Prostate gland (tissue), 2 donors: ENCODE measurements around the gene KCTD20.

Experiments
- POLR2A ChIP-seq: fragments of 450-650 bp; IDR thresholded peaks from one replicate; pipeline ENCODE4 v1.6.1; 2016; ENCODE audit warnings: antibody characterized with exemption, mild to moderate bottlenecking
- POLR2AphosphoS5 ChIP-seq: sonication (generic); formaldehyde crosslinking; IDR thresholded peaks from one replicate; pipeline ENCODE4 v1.6.1; 2017; ENCODE audit warnings: antibody characterized with exemption
- TF ChIP-seq, protein P1 (sequence below), 4 experiments: fragments of 200-600 bp in 2 of 4; fragments of 450-650 bp in 2 of 4; sonication (generic) in 2 of 4; IDR thresholded peaks; 1 replicate in 3 of 4; 2 replicates in 1 of 4; pipeline ENCODE4 v1.5.1; 2016 to 2019; ENCODE audit warnings: antibody characterized with exemption in 4 of 4, mild to moderate bottlenecking in 2 of 4, moderate library complexity in 2 of 4

DNA sequence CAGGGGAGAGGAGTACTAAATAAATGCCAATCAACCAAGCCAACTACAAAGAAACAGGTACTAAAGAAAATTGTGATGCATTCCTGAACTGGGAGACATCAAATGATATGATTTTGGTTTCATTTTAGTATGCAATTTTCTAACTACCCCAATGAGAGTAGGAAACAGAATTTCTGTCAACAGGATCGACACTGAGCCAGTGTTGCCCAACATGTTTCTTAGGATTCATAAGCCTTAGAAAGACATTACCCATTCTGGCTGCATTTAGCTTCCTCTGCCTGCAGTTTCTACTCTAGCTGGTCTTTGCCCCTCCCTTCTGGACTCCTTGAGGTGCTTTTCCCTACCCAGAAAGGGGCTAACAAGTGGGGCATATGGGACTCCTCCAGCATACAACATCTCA, 49.8 kb downstream of the KCTD20 start:
- TF ChIP-seq, protein P1, sequence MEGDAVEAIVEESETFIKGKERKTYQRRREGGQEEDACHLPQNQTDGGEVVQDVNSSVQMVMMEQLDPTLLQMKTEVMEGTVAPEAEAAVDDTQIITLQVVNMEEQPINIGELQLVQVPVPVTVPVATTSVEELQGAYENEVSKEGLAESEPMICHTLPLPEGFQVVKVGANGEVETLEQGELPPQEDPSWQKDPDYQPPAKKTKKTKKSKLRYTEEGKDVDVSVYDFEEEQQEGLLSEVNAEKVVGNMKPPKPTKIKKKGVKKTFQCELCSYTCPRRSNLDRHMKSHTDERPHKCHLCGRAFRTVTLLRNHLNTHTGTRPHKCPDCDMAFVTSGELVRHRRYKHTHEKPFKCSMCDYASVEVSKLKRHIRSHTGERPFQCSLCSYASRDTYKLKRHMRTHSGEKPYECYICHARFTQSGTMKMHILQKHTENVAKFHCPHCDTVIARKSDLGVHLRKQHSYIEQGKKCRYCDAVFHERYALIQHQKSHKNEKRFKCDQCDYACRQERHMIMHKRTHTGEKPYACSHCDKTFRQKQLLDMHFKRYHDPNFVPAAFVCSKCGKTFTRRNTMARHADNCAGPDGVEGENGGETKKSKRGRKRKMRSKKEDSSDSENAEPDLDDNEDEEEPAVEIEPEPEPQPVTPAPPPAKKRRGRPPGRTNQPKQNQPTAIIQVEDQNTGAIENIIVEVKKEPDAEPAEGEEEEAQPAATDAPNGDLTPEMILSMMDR (IDR thresholded peaks at IDR 0.05), result no peak
- TF ChIP-seq POLR2A (no peak), POLR2AphosphoS5 (no peak)
